WTC11 (cell line): ENCODE data around the gene P4HTM. TPM values are rescaled to one million over a fixed set of nuclear protein-coding genes. Genes with fewer than 3 reads are reported as not detected.

Source experiments
- ATAC-seq: fragments of 200-7000 bp; cut with Tn5 transposase; 2 replicates; pipeline ENCODE4 v1.10.0; 2021; ENCODE audit warnings: mild to moderate bottlenecking, moderate library complexity
- CTCF ChIA-PET: fragments of 300-600 bp; sonication (Branson Sonifier 250); formaldehyde crosslinking; loops from one replicate; lab custom pipeline; 2021; ENCODE audit warnings: antibody characterized with exemption; lab: Charles Lee
- POLR2A ChIA-PET: fragments of 350-600 bp; sonication (Branson Sonifier 250); formaldehyde crosslinking; loops from one replicate; lab custom pipeline; 2021; ENCODE audit warnings: antibody characterized with exemption; lab: Charles Lee
- DNase-seq: peaks from one replicate; pipeline ENCODE4 v3.0.0; 2021; ENCODE audit warnings: low spot score
- H3K27ac Mint-ChIP-seq: 2 replicates; pipeline ENCODE4 v1.8.0; 2021; ENCODE audit warnings: mixed read lengths
- H3K27me3 Mint-ChIP-seq: 2 replicates; pipeline ENCODE4 v1.8.0; 2021; ENCODE audit warnings: low read depth, mild to moderate bottlenecking, moderate library complexity, mixed read lengths
- H3K36me3 Mint-ChIP-seq: 2 replicates; pipeline ENCODE4 v1.8.0; 2021; ENCODE audit warnings: mixed read lengths
- H3K4me1 Mint-ChIP-seq: 2 replicates; pipeline ENCODE4 v1.8.0; 2022; ENCODE audit warnings: mixed read lengths
- H3K4me3 Mint-ChIP-seq: 2 replicates; pipeline ENCODE4 v1.8.0; 2021; ENCODE audit warnings: mild to moderate bottlenecking, moderate library complexity, mixed read lengths
- H3K9me3 Mint-ChIP-seq: 2 replicates; pipeline ENCODE4 v1.8.0; 2021; ENCODE audit warnings: mixed read lengths
- AR ChIP-seq: fragments of 250-450 bp; sonication (Bioruptor Pico); IDR thresholded peaks from 2 replicates; pipeline ENCODE4 v1.9.0; 2021; ENCODE audit warnings: mild to moderate bottlenecking
- ATF3 ChIP-seq: sonication (generic); formaldehyde crosslinking; conservative IDR thresholded peaks from 2 replicates; pipeline ENCODE4 v1.8.1; 2022; ENCODE audit warnings: mild to moderate bottlenecking, missing genetic modification reagents
- CDX4 ChIP-seq: fragments of 250-450 bp; sonication (Bioruptor Pico); IDR thresholded peaks from 2 replicates; pipeline ENCODE4 v1.9.0; 2021; ENCODE audit warnings: moderate library complexity, mild to moderate bottlenecking, inconsistent platforms, borderline replicate concordance
- EMX1 ChIP-seq: fragments of 250-450 bp; sonication (Bioruptor Pico); IDR thresholded peaks from 2 replicates; pipeline ENCODE4 v1.8.0; 2021; ENCODE audit warnings: mild to moderate bottlenecking
- FOXP1 ChIP-seq: sonication (generic); formaldehyde crosslinking; IDR thresholded peaks from 2 replicates; pipeline ENCODE4 v1.8.0; 2022; ENCODE audit warnings: missing genetic modification reagents, mild to moderate bottlenecking, moderate library complexity, borderline replicate concordance
- GABPB1 ChIP-seq: sonication (generic); formaldehyde crosslinking; IDR thresholded peaks from 2 replicates; pipeline ENCODE4 v1.8.1; 2023; ENCODE audit warnings: mild to moderate bottlenecking, missing genetic modification reagents
- HMGXB4 ChIP-seq: sonication (generic); formaldehyde crosslinking; IDR thresholded peaks from 2 replicates; pipeline ENCODE4 v1.8.1; 2023; ENCODE audit warnings: mild to moderate bottlenecking, moderate library complexity, missing genetic modification reagents
- JUN ChIP-seq: sonication (generic); formaldehyde crosslinking; IDR thresholded peaks from 2 replicates; pipeline ENCODE4 v1.8.0; 2023; ENCODE audit warnings: mild to moderate bottlenecking, missing genetic modification reagents
- KAT7 ChIP-seq: sonication (generic); formaldehyde crosslinking; IDR thresholded peaks from 2 replicates; pipeline ENCODE4 v1.8.1; 2023; ENCODE audit warnings: missing genetic modification reagents, mild to moderate bottlenecking, borderline replicate concordance
- NFATC4 ChIP-seq: fragments of 250-450 bp; sonication (Bioruptor Pico); IDR thresholded peaks from 2 replicates; pipeline ENCODE4 v1.9.0; 2021; ENCODE audit warnings: mild to moderate bottlenecking
- PRRX2 ChIP-seq: fragments of 250-450 bp; sonication (Bioruptor Pico); IDR thresholded peaks from 2 replicates; pipeline ENCODE4 v1.8.0; 2021; ENCODE audit warnings: mild to moderate bottlenecking
- SMAD4 ChIP-seq: sonication (generic); formaldehyde crosslinking; IDR thresholded peaks from 2 replicates; pipeline ENCODE4 v1.8.0; 2022; ENCODE audit warnings: mild to moderate bottlenecking, missing genetic modification reagents
- STAT6 ChIP-seq: sonication (generic); formaldehyde crosslinking; conservative IDR thresholded peaks from 2 replicates; pipeline ENCODE4 v1.8.1; 2023; ENCODE audit warnings: mild to moderate bottlenecking, low read depth, missing genetic modification reagents, moderate library complexity
- TEAD4 ChIP-seq: sonication (generic); formaldehyde crosslinking; IDR thresholded peaks from 2 replicates; pipeline ENCODE4 v1.8.0; 2022; ENCODE audit warnings: mild to moderate bottlenecking, missing genetic modification reagents
- TP53 ChIP-seq: sonication (generic); formaldehyde crosslinking; IDR thresholded peaks from 2 replicates; pipeline ENCODE4 v1.8.1; 2023; ENCODE audit warnings: mild to moderate bottlenecking, missing genetic modification reagents
- ZNF317 ChIP-seq: sonication (generic); formaldehyde crosslinking; IDR thresholded peaks from 2 replicates; pipeline ENCODE4 v1.8.1; 2023; ENCODE audit warnings: low read depth, mild to moderate bottlenecking, moderate library complexity, missing genetic modification reagents, borderline replicate concordance
- ZNF423 ChIP-seq: fragments of 250-450 bp; sonication (Bioruptor Pico); IDR thresholded peaks from 2 replicates; pipeline ENCODE4 v2.1.2; 2022; ENCODE audit warnings: mild to moderate bottlenecking, moderate library complexity
- ZNF425 ChIP-seq: fragments of 250-450 bp; sonication (Bioruptor Pico); conservative IDR thresholded peaks from 2 replicates; pipeline ENCODE4 v1.9.0; 2021; ENCODE audit warnings: mild to moderate bottlenecking
- total RNA-seq: library from RNA; stranded (reverse); gene quantifications from 3 replicates; pipeline ENCODE4 v1.2.3, GENCODE V29; 2021
- TF ChIP-seq, protein P1 (sequence below): sonication (generic); formaldehyde crosslinking; IDR thresholded peaks from 2 replicates; pipeline ENCODE4 v1.8.0; 2022; ENCODE audit warnings: mild to moderate bottlenecking, missing genetic modification reagents
- TF ChIP-seq, protein P2 (sequence below): fragments of 250-450 bp; sonication (Bioruptor Pico); IDR thresholded peaks from 2 replicates; pipeline ENCODE4 v2.1.2; 2022; ENCODE audit warnings: mild to moderate bottlenecking, moderate library complexity
- TF ChIP-seq, protein P3 (sequence below): sonication (generic); formaldehyde crosslinking; IDR thresholded peaks from 2 replicates; pipeline ENCODE4 v1.8.1; 2022; ENCODE audit warnings: mild to moderate bottlenecking, moderate library complexity, missing genetic modification reagents

The P4HTM gene
- total RNA-seq, 1 experiment from 2014 or later = 21.9 TPM

DNA sequence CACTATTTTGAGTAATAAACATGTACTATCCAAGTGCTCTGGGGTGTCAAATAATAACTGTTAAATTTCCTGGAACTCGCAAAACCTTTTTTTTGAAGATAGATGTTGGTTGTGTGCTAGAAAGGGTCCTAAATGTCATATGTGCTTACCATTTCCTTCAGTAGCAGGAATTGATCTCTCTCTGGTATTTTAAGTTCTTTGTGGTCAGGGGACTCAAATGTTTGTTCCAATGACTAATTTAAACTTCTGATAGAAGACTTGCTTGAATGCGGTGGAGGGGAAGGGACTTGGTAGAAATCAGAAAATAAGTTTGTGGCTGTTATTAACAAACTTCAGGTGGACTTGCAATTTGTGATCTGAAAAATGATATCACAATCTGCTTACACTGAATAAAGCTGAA is 44.6 kb upstream of the P4HTM start (continued):
- TF ChIP-seq, protein P1, sequence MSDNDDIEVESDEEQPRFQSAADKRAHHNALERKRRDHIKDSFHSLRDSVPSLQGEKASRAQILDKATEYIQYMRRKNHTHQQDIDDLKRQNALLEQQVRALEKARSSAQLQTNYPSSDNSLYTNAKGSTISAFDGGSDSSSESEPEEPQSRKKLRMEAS (CRISPR knock-in tag) = no peak
- TF ChIP-seq SMAD4 (CRISPR knock-in tag) = no peak

- TF ChIP-seq TP53 (CRISPR knock-in tag) (no peak), NFATC4 (no peak), JUN (CRISPR knock-in tag) (no peak), GABPB1 (CRISPR knock-in tag) (no peak), CDX4 (CRISPR knock-in tag) (no peak), STAT6 (CRISPR knock-in tag) (no peak), TEAD4 (CRISPR knock-in tag) (no peak), ZNF425 (CRISPR knock-in tag) (no peak), FOXP1 (no peak), KAT7 (no peak), AR (CRISPR knock-in tag) (no peak), HMGXB4 (CRISPR knock-in tag) (no peak), ATF3 (CRISPR knock-in tag) (no peak), ZNF423 (CRISPR knock-in tag) (no peak), EMX1 (CRISPR knock-in tag) (no peak), PRRX2 (CRISPR knock-in tag) (no peak), ZNF317 (CRISPR knock-in tag) (no peak)
- TF ChIP-seq, protein P2, sequence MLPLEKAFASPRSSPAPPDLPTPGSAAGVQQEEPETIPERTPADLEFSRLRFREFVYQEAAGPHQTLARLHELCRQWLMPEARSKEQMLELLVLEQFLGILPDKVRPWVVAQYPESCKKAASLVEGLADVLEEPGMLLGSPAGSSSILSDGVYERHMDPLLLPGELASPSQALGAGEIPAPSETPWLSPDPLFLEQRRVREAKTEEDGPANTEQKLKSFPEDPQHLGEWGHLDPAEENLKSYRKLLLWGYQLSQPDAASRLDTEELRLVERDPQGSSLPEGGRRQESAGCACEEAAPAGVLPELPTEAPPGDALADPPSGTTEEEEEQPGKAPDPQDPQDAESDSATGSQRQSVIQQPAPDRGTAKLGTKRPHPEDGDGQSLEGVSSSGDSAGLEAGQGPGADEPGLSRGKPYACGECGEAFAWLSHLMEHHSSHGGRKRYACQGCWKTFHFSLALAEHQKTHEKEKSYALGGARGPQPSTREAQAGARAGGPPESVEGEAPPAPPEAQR (CRISPR knock-in tag) = no peak
- TF ChIP-seq, protein P3, sequence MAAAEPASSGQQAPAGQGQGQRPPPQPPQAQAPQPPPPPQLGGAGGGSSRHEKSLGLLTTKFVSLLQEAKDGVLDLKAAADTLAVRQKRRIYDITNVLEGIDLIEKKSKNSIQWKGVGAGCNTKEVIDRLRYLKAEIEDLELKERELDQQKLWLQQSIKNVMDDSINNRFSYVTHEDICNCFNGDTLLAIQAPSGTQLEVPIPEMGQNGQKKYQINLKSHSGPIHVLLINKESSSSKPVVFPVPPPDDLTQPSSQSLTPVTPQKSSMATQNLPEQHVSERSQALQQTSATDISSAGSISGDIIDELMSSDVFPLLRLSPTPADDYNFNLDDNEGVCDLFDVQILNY = no peak
- TF ChIP-seq, all 79 proteins: peak for 0
- DNase-seq (no peak), ATAC-seq (no peak)
- H3K27ac Mint-ChIP-seq = peak overlapping the region; percentile 61
- POLR2A ChIA-PET = no interaction called here
- no peaks in the 10 kb centered on the region for H3K9me3 Mint-ChIP-seq
- H3K4me3 Mint-ChIP-seq = no peak overlapping the region
- H3K4me1 Mint-ChIP-seq = peaks cover 6% of the 10 kb centered on the region
- CTCF ChIA-PET = interaction anchor here (0.9 kb wide), 1 partner anchor 14 kb away, joined by 3 read pairs; no protein-coding TSS in a partner anchor
- peaks cover 2% of the 10 kb centered on the region; the same call in 1 of the 2 replicates for H3K36me3 Mint-ChIP-seq
- H3K27me3 Mint-ChIP-seq = no peaks in the 10 kb centered on the region
These were observed 44.0 kb upstream of the P4HTM start for GRCh38 chr3:48945891-48946549.
